GDM1 (cell line): ENCODE measurements around the gene PPM1H.

Experiments
- DNase-seq: peaks from one replicate; lab custom pipeline; 2025; lab: John Stamatoyannopoulos, UW

Gene PPM1H

DNA sequence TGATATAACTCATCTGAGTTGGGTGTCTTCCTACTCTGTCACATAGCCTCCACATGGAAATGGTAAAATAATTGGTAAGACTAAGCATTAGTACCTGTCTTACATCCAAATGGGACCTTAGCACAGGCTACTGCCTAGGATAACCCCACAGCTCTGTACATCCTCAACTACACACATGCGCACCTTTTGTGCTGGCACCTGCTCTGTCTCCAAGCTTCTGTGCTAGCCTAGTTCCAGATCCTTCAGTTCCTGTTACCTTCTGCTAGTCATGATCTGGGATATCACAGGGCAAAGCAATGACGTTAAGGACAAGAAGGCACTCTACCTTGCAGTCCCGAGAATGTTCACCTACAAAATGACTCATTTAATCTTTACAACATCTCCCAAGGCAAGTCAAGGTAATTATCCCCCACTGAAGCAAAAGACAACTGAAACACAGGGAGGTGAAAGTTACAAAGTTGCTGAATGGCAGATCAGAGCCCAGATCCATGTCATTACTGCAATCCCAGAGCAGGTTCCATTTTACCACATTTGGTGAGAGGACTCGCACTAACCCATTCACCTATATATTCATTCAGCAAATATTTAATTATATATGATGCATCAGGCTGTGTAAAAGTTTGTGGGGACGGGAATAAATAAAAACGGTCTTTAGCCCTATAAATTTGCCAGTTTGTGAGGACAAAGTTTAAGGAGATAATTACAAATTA is 61.7 kb downstream of the PPM1H start:
- DNase-seq = no peak

DNA sequence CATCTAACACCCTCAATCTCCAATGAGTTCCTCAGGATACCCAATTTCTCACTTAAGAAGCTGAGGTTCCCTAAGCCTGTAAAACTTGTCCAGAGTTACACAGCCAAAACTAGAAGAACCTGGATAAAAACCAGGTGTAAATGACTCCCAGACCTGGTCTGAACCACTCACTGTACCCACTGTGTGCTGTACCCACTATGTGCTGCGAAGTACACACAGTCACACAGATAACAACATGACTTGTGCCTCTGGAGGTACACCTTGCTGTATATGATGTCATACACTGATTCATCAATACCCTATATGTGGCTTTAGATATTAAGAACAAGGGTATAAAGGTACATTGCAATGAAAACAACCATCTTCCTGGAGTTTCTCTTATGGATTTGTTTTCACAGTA is 66.1 kb downstream of the PPM1H start:
- DNase-seq = no peak

DNA sequence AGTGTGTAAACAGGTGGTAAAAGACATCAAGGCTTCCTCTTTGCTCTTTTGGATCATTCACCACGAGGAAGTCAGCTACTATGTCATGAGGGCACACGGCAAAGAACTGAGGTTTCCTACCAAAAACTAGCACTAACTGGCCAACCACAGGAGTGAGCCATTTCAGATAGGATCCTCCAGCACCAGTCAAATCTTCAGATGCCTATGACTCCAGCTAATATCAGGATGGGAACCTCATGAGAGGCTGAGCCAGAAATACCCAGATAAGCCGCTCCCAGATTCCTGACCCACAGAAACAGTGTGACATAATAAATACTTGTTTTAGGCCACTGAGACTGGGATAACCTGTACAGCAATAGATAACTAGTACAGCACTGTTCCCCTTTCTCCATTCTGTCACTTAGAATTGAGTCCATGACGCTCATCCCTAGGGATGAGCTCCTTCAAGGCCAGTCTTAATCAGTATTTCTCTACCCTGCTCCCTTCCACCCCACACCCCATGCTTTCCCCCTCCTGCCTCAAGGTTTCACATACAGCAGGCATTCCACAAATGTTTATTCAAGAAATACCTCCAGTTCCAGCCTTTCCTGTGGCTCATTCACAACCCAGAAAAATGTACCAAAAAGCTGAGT is 68.4 kb downstream of the PPM1H start:
- peak; percentile 9 for DNase-seq

- no peak for DNase-seq
These were observed 69.0 kb downstream of the PPM1H start for GRCh38 chr12:62865937-62866336.

DNA sequence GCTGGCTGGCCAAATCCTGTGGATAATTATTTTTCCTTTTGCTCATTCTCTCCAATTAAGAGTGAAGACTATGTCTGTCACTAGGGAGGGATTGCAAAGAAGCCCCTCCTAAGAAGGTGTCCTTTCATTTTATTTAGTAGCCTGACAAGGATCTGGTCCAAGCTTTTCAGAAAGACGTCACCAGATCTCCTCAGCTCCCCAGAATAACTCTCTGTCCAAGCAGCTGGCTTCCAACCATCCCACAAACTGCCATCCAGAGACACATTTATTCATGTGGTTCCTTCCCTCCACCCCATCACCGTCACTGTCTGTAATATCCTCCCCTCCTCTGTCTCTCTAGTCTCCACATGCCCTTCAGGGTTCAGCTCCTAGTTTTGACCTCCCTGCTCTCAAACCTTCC is 69.9 kb downstream of the PPM1H start:
- no peak for DNase-seq

DNA sequence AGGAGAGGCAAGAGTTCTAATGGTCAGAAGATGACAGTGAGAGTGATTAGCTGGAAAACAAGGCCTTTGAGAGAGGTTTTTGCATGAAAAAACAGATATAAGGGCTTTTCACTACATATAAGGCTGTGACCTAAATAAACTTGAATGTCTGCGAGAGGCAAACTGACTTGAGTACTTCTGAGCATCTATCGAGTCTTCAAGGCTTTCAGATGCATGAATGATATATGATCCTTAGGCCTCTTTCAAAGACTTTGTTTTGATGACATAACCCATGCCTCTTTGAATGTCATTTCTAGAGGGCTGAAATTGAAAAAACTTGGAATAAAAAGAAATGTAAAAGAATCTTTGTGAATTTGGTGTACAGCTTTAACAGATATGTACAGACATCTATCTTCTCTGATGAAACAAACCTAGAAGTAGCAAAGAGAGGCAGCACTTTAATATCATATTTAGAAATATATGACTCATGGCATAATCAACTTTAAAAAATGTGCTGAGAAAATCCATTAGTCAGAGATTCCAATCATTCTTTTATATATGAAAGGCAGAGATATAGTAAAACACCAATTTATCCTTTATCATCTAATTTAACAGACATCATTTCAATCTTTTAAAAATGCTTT is 72.6 kb downstream of the PPM1H start:
- no peak for DNase-seq

DNA sequence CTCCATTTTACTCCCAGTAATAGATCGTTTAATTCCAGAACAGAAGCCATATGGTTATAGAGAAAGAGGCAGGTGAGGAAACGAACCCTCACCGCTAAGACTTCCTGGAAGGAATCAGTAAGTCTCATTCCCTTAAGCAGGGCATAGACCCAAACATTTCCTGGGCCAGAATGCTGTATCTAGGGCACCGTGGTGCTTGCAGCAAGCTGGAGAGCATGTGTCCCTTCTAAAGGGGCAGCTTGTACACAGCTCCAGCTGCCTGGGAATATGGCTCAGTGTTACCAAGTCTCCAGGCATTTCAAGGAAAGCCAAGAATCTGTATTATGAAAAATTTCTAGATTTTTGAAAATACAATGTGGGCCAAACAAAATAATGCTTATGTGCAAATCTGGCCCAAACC is 73.4 kb downstream of the PPM1H start:
- no peak for DNase-seq

- DNase-seq = no peak
These were observed 74.2 kb downstream of the PPM1H start for GRCh38 chr12:62860501-62861411.

DNA sequence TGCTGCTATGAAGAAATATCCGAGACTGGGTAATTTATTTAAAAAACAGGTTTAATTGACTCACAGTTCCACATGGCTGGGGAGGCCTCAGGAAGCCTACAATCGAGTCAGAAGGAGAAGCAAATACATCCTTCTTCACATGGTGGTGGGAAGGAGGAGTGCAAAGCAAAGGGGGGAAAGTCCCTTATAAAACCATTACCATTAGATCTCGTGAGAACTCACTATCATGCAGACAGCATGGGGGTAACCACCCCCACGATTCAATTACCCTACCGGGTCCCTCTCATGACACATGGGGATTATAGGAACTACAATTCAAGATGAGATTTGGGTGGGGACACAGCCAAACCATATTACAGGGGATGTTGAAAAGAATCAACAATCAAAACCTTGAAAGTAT is 74.9 kb downstream of the PPM1H start:
- DNase-seq = no peak

GRCh38 chr12:62859321-62859737 is 75.6 kb downstream of the PPM1H start:
- DNase-seq = no peak

- DNase-seq = no peak
These were observed 78.5 kb downstream of the PPM1H start for GRCh38 chr12:62856454-62856853.

DNA sequence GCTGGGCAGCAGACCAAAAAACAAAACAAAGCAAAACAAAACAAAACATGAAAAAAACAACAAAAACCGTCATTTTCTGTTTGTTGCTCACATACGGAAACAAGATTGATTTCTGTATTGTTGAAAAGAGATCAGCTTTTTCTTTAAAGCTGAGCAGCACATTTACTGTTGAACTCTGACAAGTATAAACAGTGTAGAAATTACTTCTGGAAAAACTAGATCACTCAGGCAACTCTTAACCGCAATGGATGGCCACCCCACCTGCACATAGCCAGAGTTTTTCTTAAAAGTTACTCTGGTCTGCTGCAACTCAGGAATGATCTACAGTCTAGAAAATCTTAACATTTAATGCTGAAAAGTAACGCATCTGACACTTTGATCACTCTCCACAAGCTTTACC is 80.9 kb downstream of the PPM1H start:
- no peak for DNase-seq

- DNase-seq = no peak
These were observed 85.6 kb downstream of the PPM1H start for GRCh38 chr12:62849398-62849797.

GRCh38 chr12:62848418-62848817 is 86.5 kb downstream of the PPM1H start:
- DNase-seq = no peak

- no peak for DNase-seq
These were observed 87.2 kb downstream of the PPM1H start for GRCh38 chr12:62847709-62848108.

- no peak for DNase-seq
These were observed 88.5 kb downstream of the PPM1H start for GRCh38 chr12:62846491-62846890.

GRCh38 chr12:62844915-62845314 is 90.0 kb downstream of the PPM1H start:
- no peak for DNase-seq

DNA sequence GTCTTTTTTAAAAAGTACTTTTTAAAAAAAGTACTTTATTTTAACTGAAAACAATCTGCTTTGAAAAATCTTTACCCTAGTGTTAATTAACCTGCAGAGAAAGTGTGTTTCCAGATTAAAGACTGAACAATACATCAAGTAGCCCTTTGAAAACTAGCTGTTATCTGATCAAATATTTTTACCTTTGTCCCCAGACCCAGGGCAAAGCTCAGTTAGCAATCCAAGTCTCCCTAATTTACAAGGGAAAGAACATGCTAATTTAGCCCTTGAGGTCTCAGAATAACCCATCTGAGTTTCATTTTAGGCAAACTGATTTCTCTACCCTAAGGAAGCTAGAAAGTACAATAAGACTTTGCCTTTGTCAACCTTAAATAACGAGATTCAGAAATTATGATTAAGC is 91.2 kb downstream of the PPM1H start:
- no peak for DNase-seq

DNA sequence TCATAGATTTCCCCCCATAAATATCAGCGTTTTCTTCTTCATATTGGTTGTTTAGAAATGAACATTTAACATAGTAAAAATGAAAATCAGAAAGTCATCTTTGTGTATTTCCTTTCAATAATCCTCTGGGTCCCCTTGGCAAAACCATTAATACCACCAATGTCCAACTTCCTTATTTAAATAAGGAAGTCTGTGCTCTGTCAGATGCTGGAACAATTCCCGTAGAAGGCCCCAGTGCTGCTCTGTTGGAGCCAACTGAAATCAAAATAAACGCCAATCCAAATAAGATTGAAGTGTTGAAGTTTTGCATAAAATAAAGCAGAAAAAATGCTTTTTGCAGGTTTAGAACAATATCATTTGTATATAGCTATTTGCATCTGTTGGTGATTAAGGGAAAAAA is 93.1 kb downstream of the PPM1H start:
- DNase-seq = no peak

GRCh38 chr12:62840806-62841205 is 94.1 kb downstream of the PPM1H start:
- no peak for DNase-seq

GRCh38 chr12:62839869-62840660 is 94.9 kb downstream of the PPM1H start:
- DNase-seq = no peak
